ENCODE results near the gene SPI1.
A peak's percentile ranks its signal among the peaks of the same experiment; 100 is the strongest.

SPI1 gene

GRCh38 chr11:47378010-47378835, at the start of gene SPI1:
SPI1 (minus strand) TSS chr11:47378547; CDS start chr11:47378353, 194 bp downstream.
- TF ChIP-seq NFIC (IDR thresholded peaks at IDR 0.05): no peak
- TF ChIP-seq ZBTB7A (IDR thresholded peaks at IDR 0.05; ENCODE audit: low read depth): no peak
- TF ChIP-seq TEAD4 (IDR thresholded peaks at IDR 0.05): no peak
- TF ChIP-seq EGR1 (IDR thresholded peaks at IDR 0.05): no peak
- no peak for TF ChIP-seq CEBPB (IDR thresholded peaks at IDR 0.05)
- no peak for TF ChIP-seq YY1 (IDR thresholded peaks at IDR 0.05; ENCODE audit: low read depth)
- TF ChIP-seq CREB1 (IDR thresholded peaks at IDR 0.05; ENCODE audit: low read depth): no peak
- no peak for TF ChIP-seq USF1 (IDR thresholded peaks at IDR 0.05)
- no peak for TF ChIP-seq RAD21 (IDR thresholded peaks at IDR 0.05; ENCODE audit: low read depth)
- TF ChIP-seq TCF12 (IDR thresholded peaks at IDR 0.05; ENCODE audit: low read depth): no peak
- TF ChIP-seq EP300 (IDR thresholded peaks at IDR 0.05; ENCODE audit: borderline replicate concordance): no peak
- TF ChIP-seq FOXM1 (IDR thresholded peaks at IDR 0.05; ENCODE audit: borderline replicate concordance, low read depth): no peak
- no peak for TF ChIP-seq REST (IDR thresholded peaks at IDR 0.05; ENCODE audit: low read depth)
- no peak for TF ChIP-seq TAF1 (IDR thresholded peaks at IDR 0.05; ENCODE audit: low read depth)
- no peak for TF ChIP-seq MAX (IDR thresholded peaks at IDR 0.05)

- TF ChIP-seq RAD21 (IDR thresholded peaks at IDR 0.05; ENCODE audit: low read depth) (no peak), YY1 (IDR thresholded peaks at IDR 0.05; ENCODE audit: low read depth) (peak; percentile 95), TAF1 (IDR thresholded peaks at IDR 0.05; ENCODE audit: low read depth) (peak; percentile 99), MAX (IDR thresholded peaks at IDR 0.05) (peak; percentile 90), CEBPB (IDR thresholded peaks at IDR 0.05) (no peak), ZBTB7A (IDR thresholded peaks at IDR 0.05; ENCODE audit: low read depth) (peak; percentile 34; the same call in 1 of the 2 replicates), FOXM1 (IDR thresholded peaks at IDR 0.05; ENCODE audit: borderline replicate concordance, low read depth) (peak; percentile 76), NFIC (IDR thresholded peaks at IDR 0.05) (no peak), USF1 (IDR thresholded peaks at IDR 0.05) (peak; percentile 54; the same call in 1 of the 2 replicates), CREB1 (IDR thresholded peaks at IDR 0.05; ENCODE audit: low read depth) (no peak; the same call in 1 of the 2 replicates), EP300 (IDR thresholded peaks at IDR 0.05; ENCODE audit: borderline replicate concordance) (peak; percentile 70), TEAD4 (IDR thresholded peaks at IDR 0.05) (no peak), TCF12 (IDR thresholded peaks at IDR 0.05; ENCODE audit: low read depth) (no peak), EGR1 (IDR thresholded peaks at IDR 0.05) (peak; percentile 12; the same call in 1 of the 2 replicates), REST (IDR thresholded peaks at IDR 0.05; ENCODE audit: low read depth) (no peak)
These were observed 48.0 kb upstream of the SPI1 start, which contains the start of gene PSMC3 for GRCh38 chr11:47426062-47426956. PSMC3 (minus strand) TSS chr11:47426439; CDS start chr11:47426279, 160 bp downstream.

GRCh38 chr11:47425611-47426010, 47.3 kb upstream of the SPI1 start:
- TF ChIP-seq MAX (IDR thresholded peaks at IDR 0.05) (no peak), NFIC (IDR thresholded peaks at IDR 0.05) (no peak), CREB1 (IDR thresholded peaks at IDR 0.05; ENCODE audit: low read depth) (no peak), YY1 (IDR thresholded peaks at IDR 0.05; ENCODE audit: low read depth) (no peak), USF1 (IDR thresholded peaks at IDR 0.05) (no peak), TEAD4 (IDR thresholded peaks at IDR 0.05) (no peak), EP300 (IDR thresholded peaks at IDR 0.05; ENCODE audit: borderline replicate concordance) (no peak), REST (IDR thresholded peaks at IDR 0.05; ENCODE audit: low read depth) (no peak), EGR1 (IDR thresholded peaks at IDR 0.05) (no peak), TCF12 (IDR thresholded peaks at IDR 0.05; ENCODE audit: low read depth) (no peak), ZBTB7A (IDR thresholded peaks at IDR 0.05; ENCODE audit: low read depth) (no peak), FOXM1 (IDR thresholded peaks at IDR 0.05; ENCODE audit: borderline replicate concordance, low read depth) (no peak), CEBPB (IDR thresholded peaks at IDR 0.05) (no peak), RAD21 (IDR thresholded peaks at IDR 0.05; ENCODE audit: low read depth) (no peak), TAF1 (IDR thresholded peaks at IDR 0.05; ENCODE audit: low read depth) (no peak)

Data from Ishikawa (cell line).